ENCODE results near the gene PTBP2.
A peak's percentile ranks its signal among the peaks of the same experiment; 100 is the strongest.

PTBP2 gene, protein sequence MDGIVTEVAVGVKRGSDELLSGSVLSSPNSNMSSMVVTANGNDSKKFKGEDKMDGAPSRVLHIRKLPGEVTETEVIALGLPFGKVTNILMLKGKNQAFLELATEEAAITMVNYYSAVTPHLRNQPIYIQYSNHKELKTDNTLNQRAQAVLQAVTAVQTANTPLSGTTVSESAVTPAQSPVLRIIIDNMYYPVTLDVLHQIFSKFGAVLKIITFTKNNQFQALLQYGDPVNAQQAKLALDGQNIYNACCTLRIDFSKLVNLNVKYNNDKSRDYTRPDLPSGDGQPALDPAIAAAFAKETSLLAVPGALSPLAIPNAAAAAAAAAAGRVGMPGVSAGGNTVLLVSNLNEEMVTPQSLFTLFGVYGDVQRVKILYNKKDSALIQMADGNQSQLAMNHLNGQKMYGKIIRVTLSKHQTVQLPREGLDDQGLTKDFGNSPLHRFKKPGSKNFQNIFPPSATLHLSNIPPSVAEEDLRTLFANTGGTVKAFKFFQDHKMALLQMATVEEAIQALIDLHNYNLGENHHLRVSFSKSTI

DNA sequence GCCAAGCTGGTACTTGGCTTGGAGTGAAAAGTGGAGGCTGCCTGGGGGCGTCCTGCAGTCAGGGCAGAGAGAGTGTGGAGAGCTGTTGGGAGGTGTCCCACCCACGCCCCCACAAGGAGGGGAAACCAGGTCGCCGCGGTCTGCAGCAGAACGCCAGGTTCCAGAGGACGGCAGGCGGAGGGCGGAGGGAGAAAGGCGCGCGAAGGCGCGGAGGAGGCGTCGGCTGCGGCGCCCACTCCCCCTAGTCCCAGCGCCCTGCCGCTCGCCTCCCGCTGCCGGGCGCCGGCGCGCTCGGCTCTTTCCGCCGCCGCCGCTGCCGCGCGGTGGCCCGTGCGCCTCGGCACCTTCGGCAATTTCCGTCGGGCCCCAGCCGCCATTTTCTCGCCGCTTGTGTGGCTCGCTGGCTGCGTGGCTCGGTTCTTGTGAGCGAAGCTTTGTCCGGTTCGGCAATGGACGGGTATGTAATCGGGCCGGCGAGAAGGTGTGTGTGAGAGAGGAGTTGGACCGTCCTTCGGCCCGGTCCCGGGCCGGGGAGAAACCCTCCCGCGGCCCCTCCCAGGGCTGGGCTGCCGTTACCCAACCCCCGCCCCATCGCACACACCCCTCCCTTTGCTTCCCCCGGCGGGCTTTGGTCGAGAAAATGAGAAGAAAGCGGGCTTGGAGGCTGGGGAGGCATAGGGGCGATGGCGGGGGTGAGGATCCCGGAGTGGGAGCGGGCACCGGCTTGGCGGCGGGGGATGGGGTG lies at the start of gene PTBP2:
TSS of gene PTBP2 (plus strand) at position 369 of the 745 bp plus-strand sequence. CDS start at position 450, 81 bp downstream.
- peak within 1 kb of the TSS; percentile 96 for H3K4me3 ChIP-seq (ENCODE audit: low read length)
- peak within 1 kb of the TSS; percentile 92 for H3K4me2 ChIP-seq (ENCODE audit: low read length)
- H3K4me1 ChIP-seq (ENCODE audit: low read length) = peaks cover 20% of the 10 kb centered on the region
- no peaks in the 10 kb centered on the region for H3K27me3 ChIP-seq (ENCODE audit: low read depth, low read length)
- H2AFZ ChIP-seq (ENCODE audit: low read depth, low read length) = peak within 1 kb of the TSS; percentile 96
- H3K9ac ChIP-seq (ENCODE audit: low read length) = peak within 1 kb of the TSS; percentile 79
- H4K20me1 ChIP-seq (ENCODE audit: insufficient read depth, low read length) = peaks cover 8% of the 10 kb centered on the region; the same call in 1 of the 2 replicates
- H3K9me3 ChIP-seq (ENCODE audit: insufficient read depth, low read length) = no peaks in the 10 kb centered on the region
- H3K27ac ChIP-seq (ENCODE audit: low read length) = peak within 1 kb of the TSS; percentile 56
- peaks cover 9% of the 10 kb centered on the region for H3K36me3 ChIP-seq (replicated peaks; ENCODE audit: low read depth, low read length)
- TF ChIP-seq, protein P1, sequence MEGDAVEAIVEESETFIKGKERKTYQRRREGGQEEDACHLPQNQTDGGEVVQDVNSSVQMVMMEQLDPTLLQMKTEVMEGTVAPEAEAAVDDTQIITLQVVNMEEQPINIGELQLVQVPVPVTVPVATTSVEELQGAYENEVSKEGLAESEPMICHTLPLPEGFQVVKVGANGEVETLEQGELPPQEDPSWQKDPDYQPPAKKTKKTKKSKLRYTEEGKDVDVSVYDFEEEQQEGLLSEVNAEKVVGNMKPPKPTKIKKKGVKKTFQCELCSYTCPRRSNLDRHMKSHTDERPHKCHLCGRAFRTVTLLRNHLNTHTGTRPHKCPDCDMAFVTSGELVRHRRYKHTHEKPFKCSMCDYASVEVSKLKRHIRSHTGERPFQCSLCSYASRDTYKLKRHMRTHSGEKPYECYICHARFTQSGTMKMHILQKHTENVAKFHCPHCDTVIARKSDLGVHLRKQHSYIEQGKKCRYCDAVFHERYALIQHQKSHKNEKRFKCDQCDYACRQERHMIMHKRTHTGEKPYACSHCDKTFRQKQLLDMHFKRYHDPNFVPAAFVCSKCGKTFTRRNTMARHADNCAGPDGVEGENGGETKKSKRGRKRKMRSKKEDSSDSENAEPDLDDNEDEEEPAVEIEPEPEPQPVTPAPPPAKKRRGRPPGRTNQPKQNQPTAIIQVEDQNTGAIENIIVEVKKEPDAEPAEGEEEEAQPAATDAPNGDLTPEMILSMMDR (IDR thresholded peaks at IDR 0.05; ENCODE audit: low read depth, low read length) = no peak
- no peak for TF ChIP-seq EZH2phosphoT487 (IDR thresholded peaks at IDR 0.05; ENCODE audit: low read depth)
- H3K79me2 ChIP-seq (ENCODE audit: low read length) = peaks cover 40% of the 10 kb centered on the region

DNA sequence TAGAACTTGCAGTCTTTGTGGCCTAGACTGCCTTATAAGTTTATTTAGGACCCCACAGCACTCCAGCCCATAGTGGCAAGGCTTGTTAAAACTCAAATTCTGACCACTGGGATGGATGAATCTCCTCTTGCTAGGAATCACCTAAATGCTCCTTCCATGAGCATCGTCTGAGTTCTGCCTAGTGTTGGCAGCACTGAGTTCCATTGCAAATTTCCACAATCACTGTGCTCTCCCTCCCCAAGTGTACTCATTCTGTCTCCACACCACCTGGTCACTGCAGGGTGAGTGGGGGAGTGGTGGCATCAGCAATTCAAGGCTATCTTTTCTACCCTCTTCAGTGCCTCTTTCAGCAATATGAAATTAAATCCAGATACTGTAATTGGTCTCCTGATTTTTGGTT lies 46.7 kb upstream of the PTBP2 start:
- Histone ChIP-seq H3K4me3 (ENCODE audit: low read length) (no peak overlapping the region), H3K9ac (ENCODE audit: low read length) (no peak overlapping the region), H3K27ac (ENCODE audit: low read length) (no peak overlapping the region), H3K36me3 (replicated peaks; ENCODE audit: low read depth, low read length) (no peaks in the 10 kb centered on the region), H4K20me1 (ENCODE audit: insufficient read depth, low read length) (no peaks in the 10 kb centered on the region), H3K79me2 (ENCODE audit: low read length) (no peaks in the 10 kb centered on the region), H3K9me3 (ENCODE audit: insufficient read depth, low read length) (no peaks in the 10 kb centered on the region), H3K27me3 (ENCODE audit: low read depth, low read length) (no peaks in the 10 kb centered on the region), H3K4me1 (ENCODE audit: low read length) (no peaks in the 10 kb centered on the region), H2AFZ (ENCODE audit: low read depth, low read length) (no peak overlapping the region), H3K4me2 (ENCODE audit: low read length) (no peak overlapping the region)
- TF ChIP-seq, protein P1 (IDR thresholded peaks at IDR 0.05; ENCODE audit: low read depth, low read length) = no peak
- TF ChIP-seq EZH2phosphoT487 (IDR thresholded peaks at IDR 0.05; ENCODE audit: low read depth) = no peak

GRCh38 chr1:96682056-96682455 lies 39.5 kb upstream of the PTBP2 start:
- no peaks in the 10 kb centered on the region for H3K9me3 ChIP-seq (ENCODE audit: insufficient read depth, low read length)
- no peak overlapping the region for H3K4me3 ChIP-seq (ENCODE audit: low read length)
- H4K20me1 ChIP-seq (ENCODE audit: insufficient read depth, low read length) = no peaks in the 10 kb centered on the region
- no peaks in the 10 kb centered on the region for H3K4me1 ChIP-seq (ENCODE audit: low read length)
- H3K9ac ChIP-seq (ENCODE audit: low read length) = no peak overlapping the region
- no peaks in the 10 kb centered on the region for H3K27me3 ChIP-seq (ENCODE audit: low read depth, low read length)
- no peaks in the 10 kb centered on the region for H3K36me3 ChIP-seq (replicated peaks; ENCODE audit: low read depth, low read length)
- no peak overlapping the region for H3K27ac ChIP-seq (ENCODE audit: low read length)
- H2AFZ ChIP-seq (ENCODE audit: low read depth, low read length) = no peak overlapping the region
- TF ChIP-seq, protein P1 (IDR thresholded peaks at IDR 0.05; ENCODE audit: low read depth, low read length) = no peak
- no peak for TF ChIP-seq EZH2phosphoT487 (IDR thresholded peaks at IDR 0.05; ENCODE audit: low read depth)
- H3K4me2 ChIP-seq (ENCODE audit: low read length) = no peak overlapping the region
- no peaks in the 10 kb centered on the region for H3K79me2 ChIP-seq (ENCODE audit: low read length)

GRCh38 chr1:96683931-96684330 lies 37.7 kb upstream of the PTBP2 start:
- Histone ChIP-seq H2AFZ (ENCODE audit: low read depth, low read length) (no peak overlapping the region), H3K27ac (ENCODE audit: low read length) (no peak overlapping the region), H3K4me1 (ENCODE audit: low read length) (no peaks in the 10 kb centered on the region), H3K4me3 (ENCODE audit: low read length) (no peak overlapping the region), H4K20me1 (ENCODE audit: insufficient read depth, low read length) (no peaks in the 10 kb centered on the region), H3K27me3 (ENCODE audit: low read depth, low read length) (no peaks in the 10 kb centered on the region), H3K36me3 (replicated peaks; ENCODE audit: low read depth, low read length) (no peaks in the 10 kb centered on the region), H3K9ac (ENCODE audit: low read length) (no peak overlapping the region), H3K79me2 (ENCODE audit: low read length) (no peaks in the 10 kb centered on the region), H3K4me2 (ENCODE audit: low read length) (no peak overlapping the region), H3K9me3 (ENCODE audit: insufficient read depth, low read length) (no peaks in the 10 kb centered on the region)
- TF ChIP-seq, protein P1 (IDR thresholded peaks at IDR 0.05; ENCODE audit: low read depth, low read length) = no peak
- no peak for TF ChIP-seq EZH2phosphoT487 (IDR thresholded peaks at IDR 0.05; ENCODE audit: low read depth)

Measured in OCI-LY3 (cell line).